ENCODE results near the gene SASH3. TPM values are rescaled to one million over a fixed set of nuclear protein-coding genes. Genes with fewer than 3 reads are reported as not detected.

Gene SASH3
- total RNA-seq, 4 donors from 2014 or later, result 0.26 to 4.1 (median 2.9) TPM

GRCh38 chrX:129772796-129773431, 6.8 kb upstream of the SASH3 start:
- intact Hi-C loops (cut with DNase I; ENCODE audit: low total_unique reads), result no loop called here
- Histone ChIP-seq H3K4me3 (no peak overlapping the region), H3K9me3 (no peaks in the 10 kb centered on the region), H3K36me3 (no peaks in the 10 kb centered on the region), H3K27me3 (no peaks in the 10 kb centered on the region), H3K4me1 (no peaks in the 10 kb centered on the region), H3K27ac (no peak overlapping the region)
- DNase-seq, result no peak
- TF ChIP-seq POLR2A (IDR thresholded peaks at IDR 0.05), result no peak
- TF ChIP-seq, protein P1, sequence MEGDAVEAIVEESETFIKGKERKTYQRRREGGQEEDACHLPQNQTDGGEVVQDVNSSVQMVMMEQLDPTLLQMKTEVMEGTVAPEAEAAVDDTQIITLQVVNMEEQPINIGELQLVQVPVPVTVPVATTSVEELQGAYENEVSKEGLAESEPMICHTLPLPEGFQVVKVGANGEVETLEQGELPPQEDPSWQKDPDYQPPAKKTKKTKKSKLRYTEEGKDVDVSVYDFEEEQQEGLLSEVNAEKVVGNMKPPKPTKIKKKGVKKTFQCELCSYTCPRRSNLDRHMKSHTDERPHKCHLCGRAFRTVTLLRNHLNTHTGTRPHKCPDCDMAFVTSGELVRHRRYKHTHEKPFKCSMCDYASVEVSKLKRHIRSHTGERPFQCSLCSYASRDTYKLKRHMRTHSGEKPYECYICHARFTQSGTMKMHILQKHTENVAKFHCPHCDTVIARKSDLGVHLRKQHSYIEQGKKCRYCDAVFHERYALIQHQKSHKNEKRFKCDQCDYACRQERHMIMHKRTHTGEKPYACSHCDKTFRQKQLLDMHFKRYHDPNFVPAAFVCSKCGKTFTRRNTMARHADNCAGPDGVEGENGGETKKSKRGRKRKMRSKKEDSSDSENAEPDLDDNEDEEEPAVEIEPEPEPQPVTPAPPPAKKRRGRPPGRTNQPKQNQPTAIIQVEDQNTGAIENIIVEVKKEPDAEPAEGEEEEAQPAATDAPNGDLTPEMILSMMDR (IDR thresholded peaks at IDR 0.05), result no peak

GRCh38 chrX:129773649-129774458, 5.9 kb upstream of the SASH3 start:
- no peaks in the 10 kb centered on the region for H3K27me3 ChIP-seq
- H3K36me3 ChIP-seq, result no peaks in the 10 kb centered on the region
- H3K9me3 ChIP-seq, result no peaks in the 10 kb centered on the region
- no peaks in the 10 kb centered on the region for H3K4me1 ChIP-seq
- no peak for DNase-seq
- no peak overlapping the region for H3K27ac ChIP-seq
- intact Hi-C loops (cut with DNase I; ENCODE audit: low total_unique reads), result no loop called here
- no peak overlapping the region for H3K4me3 ChIP-seq
- TF ChIP-seq, protein P1 (IDR thresholded peaks at IDR 0.05), result no peak
- no peak for TF ChIP-seq POLR2A (IDR thresholded peaks at IDR 0.05)

- Histone ChIP-seq H3K4me1 (no peaks in the 10 kb centered on the region), H3K27me3 (no peaks in the 10 kb centered on the region), H3K9me3 (no peaks in the 10 kb centered on the region), H3K4me3 (no peak overlapping the region), H3K27ac (peak overlapping the region in 1 of 2 donors; percentile 34), H3K36me3 (no peaks in the 10 kb centered on the region)
- intact Hi-C loops (cut with DNase I; ENCODE audit: low total_unique reads), result no loop called here
- TF ChIP-seq, protein P1 (IDR thresholded peaks at IDR 0.05), result no peak
- no peak for TF ChIP-seq POLR2A (IDR thresholded peaks at IDR 0.05)
- DNase-seq, result no peak
Measured at GRCh38 chrX:129777218-129778030, 2.3 kb upstream of the SASH3 start.

DNA sequence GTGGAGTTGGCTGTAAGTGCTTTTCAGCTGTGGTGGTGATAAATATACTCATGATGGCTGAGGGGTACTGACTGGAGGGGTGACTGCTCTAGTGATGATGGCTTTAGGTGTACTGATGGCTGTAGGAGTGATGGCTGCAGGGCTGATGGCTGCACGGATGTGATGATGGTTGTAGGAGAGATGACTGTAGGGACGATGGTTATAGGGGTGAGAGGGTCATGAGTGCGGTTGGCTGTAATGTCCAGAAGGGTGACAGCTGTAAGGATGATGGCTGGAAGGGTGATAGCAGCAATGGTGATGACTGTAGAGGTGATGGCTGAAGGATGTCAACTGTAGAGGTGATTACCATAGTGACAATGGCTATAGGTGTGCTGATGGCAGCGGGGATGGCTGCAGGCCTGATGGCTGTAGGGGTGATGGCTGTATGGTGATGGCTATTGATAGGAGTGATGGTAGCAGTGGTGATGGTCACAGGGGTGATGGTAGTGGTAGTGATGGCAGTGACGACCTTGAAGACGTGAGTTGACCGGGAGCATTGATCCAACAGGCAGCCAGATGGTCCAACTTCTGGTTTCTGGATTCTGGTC, 570 bp upstream of the SASH3 start:
- intact Hi-C loops (cut with DNase I; ENCODE audit: low total_unique reads), result no loop called here
- Histone ChIP-seq H3K9me3 (no peaks in the 10 kb centered on the region), H3K27me3 (no peaks in the 10 kb centered on the region), H3K4me1 (no peaks in the 10 kb centered on the region), H3K36me3 (no peaks in the 10 kb centered on the region), H3K4me3 (no peak overlapping the region), H3K27ac (no peak overlapping the region)
- no peak for TF ChIP-seq POLR2A (IDR thresholded peaks at IDR 0.05)
- TF ChIP-seq, protein P1 (IDR thresholded peaks at IDR 0.05), result no peak
- DNase-seq, result no peak
